Sigmoid colon (tissue), 4 donors: Measurements from ENCODE around the gene CDC42SE2.

ENCODE experiments used
- CTCF ChIP-seq, 4 experiments: fragments of 450-650 bp in 3 of 4; fragments of 200-600 bp in 1 of 4; IDR thresholded peaks; one replicate each; pipeline ENCODE4 v1.5.1; 2016 to 2019; ENCODE audit warnings: antibody characterized with exemption in 4 of 4, mild to moderate bottlenecking in 3 of 4, moderate library complexity in 2 of 4
- POLR2A ChIP-seq, 2 donors: fragments of 450-650 bp; IDR thresholded peaks; one replicate each; pipeline ENCODE4 v1.6.1; 2016; ENCODE audit warnings: antibody characterized with exemption in 2 of 2, mild to moderate bottlenecking in 2 of 2, moderate library complexity in 2 of 2
- POLR2AphosphoS5 ChIP-seq, 4 donors: sonication (generic); formaldehyde crosslinking; IDR thresholded peaks; one replicate each; pipeline ENCODE4 v1.6.1; 2017; ENCODE audit warnings: antibody characterized with exemption in 4 of 4

DNA sequence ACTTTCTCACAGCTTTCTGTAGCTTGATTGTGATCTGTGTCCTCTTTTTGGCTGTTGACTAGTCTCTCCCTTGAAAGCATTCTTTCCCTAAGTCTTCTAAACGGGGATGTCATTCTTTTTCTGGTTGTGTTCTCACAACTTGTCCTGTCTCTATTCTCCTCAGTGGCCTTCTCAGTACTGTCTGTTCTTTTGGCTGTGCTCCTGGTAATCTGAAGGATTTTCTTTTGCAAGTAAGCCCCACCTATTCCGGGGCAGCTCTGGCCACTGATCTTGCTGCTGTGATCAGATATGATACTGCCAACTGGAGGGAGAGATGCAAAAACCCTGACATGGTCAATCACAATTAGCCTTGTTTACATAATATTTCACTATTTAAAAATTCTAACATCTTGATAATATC is 172.2 kb downstream of the CDC42SE2 start:
- TF ChIP-seq CTCF (IDR thresholded peaks at IDR 0.05) (no peak), POLR2AphosphoS5 (IDR thresholded peaks at IDR 0.05) (peak in 1 of 4 donors; percentile 52), POLR2A (IDR thresholded peaks at IDR 0.05) (no peak)
